ENCODE results near the gene WDR31. TPM values are rescaled to one million over a fixed set of nuclear protein-coding genes. Genes with fewer than 3 reads are reported as not detected.

Gene WDR31
- total RNA-seq, 1 experiment from 2014 or later, result 1.7 TPM

- Histone ChIP-seq H4K20me1 (ENCODE audit: low read length) (no peaks in the 10 kb centered on the region), H3F3A (ENCODE audit: low read length, unreplicated experiment) (no peaks in the 10 kb centered on the region), H3K9me3 (ENCODE audit: low read length) (no peaks in the 10 kb centered on the region), H3K79me2 (ENCODE audit: low read length) (no peaks in the 10 kb centered on the region), H3K36me3 (ENCODE audit: low read depth, low read length) (peaks cover 11% of the 10 kb centered on the region), H3K4me3 (ENCODE audit: low read length) (no peak overlapping the region), H3K4me2 (ENCODE audit: low read length) (no peak overlapping the region), H3K27ac (ENCODE audit: low read length) (no peak overlapping the region), H3K9ac (ENCODE audit: low read length) (no peak overlapping the region), H3K9me2 (replicated peaks; ENCODE audit: low read length) (no peaks in the 10 kb centered on the region), H3K27me3 (ENCODE audit: low read length) (no peaks in the 10 kb centered on the region), H3K4me1 (ENCODE audit: insufficient read depth, low read length) (no peaks in the 10 kb centered on the region), H2AFZ (ENCODE audit: low read length) (no peak overlapping the region)
- no TSS peak for BruUV-seq (replicated peaks)
- ChIA-PET POLR2A (ENCODE audit: unreplicated experiment) (no interaction called here), CTCF (no interaction called here)
- DNase-seq (no peak), ATAC-seq (no peak)
- intact Hi-C loops (cut with micrococcal nuclease), result no loop called here
- TF ChIP-seq EZH2 (IDR thresholded peaks at IDR 0.05; ENCODE audit: low read length, unreplicated experiment) (no peak), CTCF (conservative IDR thresholded peaks at IDR 0.05; ENCODE audit: low read depth, low read length) (no peak), EZH2phosphoT487 (IDR thresholded peaks at IDR 0.05; ENCODE audit: borderline replicate concordance, low read length) (no peak)
Measured at GRCh38 chr9:113267911-113268566, 72.0 kb downstream of the WDR31 start.

- Histone ChIP-seq H3K36me3 (ENCODE audit: low read depth, low read length) (peaks cover 3% of the 10 kb centered on the region; the same call in 1 of the 2 replicates), H3K9ac (ENCODE audit: low read length) (no peak overlapping the region), H3K27ac (ENCODE audit: low read length) (no peak overlapping the region), H3K9me2 (replicated peaks; ENCODE audit: low read length) (no peaks in the 10 kb centered on the region), H3K4me2 (ENCODE audit: low read length) (no peak overlapping the region), H2AFZ (ENCODE audit: low read length) (no peak overlapping the region), H3K4me3 (ENCODE audit: low read length) (no peak overlapping the region), H3K79me2 (ENCODE audit: low read length) (no peaks in the 10 kb centered on the region), H3K4me1 (ENCODE audit: insufficient read depth, low read length) (no peaks in the 10 kb centered on the region), H3K9me3 (ENCODE audit: low read length) (no peaks in the 10 kb centered on the region), H3F3A (ENCODE audit: low read length, unreplicated experiment) (no peaks in the 10 kb centered on the region), H3K27me3 (ENCODE audit: low read length) (no peaks in the 10 kb centered on the region), H4K20me1 (ENCODE audit: low read length) (no peaks in the 10 kb centered on the region)
- ChIA-PET POLR2A (ENCODE audit: unreplicated experiment) (no interaction called here), CTCF (no interaction called here)
- BruUV-seq (replicated peaks), result no TSS peak
- no peak for DNase-seq
- intact Hi-C loops (cut with micrococcal nuclease), result no loop called here
- TF ChIP-seq EZH2 (IDR thresholded peaks at IDR 0.05; ENCODE audit: low read length, unreplicated experiment), result no peak
- no peak for TF ChIP-seq CTCF (conservative IDR thresholded peaks at IDR 0.05; ENCODE audit: low read depth, low read length)
- TF ChIP-seq EZH2phosphoT487 (IDR thresholded peaks at IDR 0.05; ENCODE audit: borderline replicate concordance, low read length), result no peak
- no peak for ATAC-seq
Measured at GRCh38 chr9:113266174-113266573, 73.9 kb downstream of the WDR31 start.

Other genes starting within 250 kb of the WDR31 start
- gene SLC31A2, start 189.3 kb downstream of the WDR31 start, total RNA-seq (2014; rRNA removed), result 2.1 and 3.6 TPM in 2 replicates
- 10.7 and 15.0 TPM in 2 replicates for gene FKBP15, start 119.0 kb downstream of the WDR31 start, total RNA-seq (2014; rRNA removed)
- gene SLC31A1, start 118.7 kb downstream of the WDR31 start, total RNA-seq (2014; rRNA removed), result 9.2 and 9.7 TPM in 2 replicates
- 32.4 and 34.7 TPM in 2 replicates for gene CDC26, start 64.7 kb downstream of the WDR31 start, total RNA-seq (2014; rRNA removed)
- gene PRPF4, start 64.6 kb downstream of the WDR31 start, total RNA-seq (2014; rRNA removed), result 27.4 and 32.1 TPM in 2 replicates
- not detected in 2 replicates for gene RNF183, start 36.9 kb downstream of the WDR31 start, total RNA-seq (2014; rRNA removed)
- 22.6 and 23.7 TPM in 2 replicates for gene BSPRY, start 9.3 kb upstream of the WDR31 start, total RNA-seq (2014; rRNA removed)
- gene HDHD3, start 36.7 kb upstream of the WDR31 start, total RNA-seq (2014; rRNA removed), result 17.8 and 19.2 TPM in 2 replicates
- gene ALAD, start 61.0 kb upstream of the WDR31 start, total RNA-seq (2014; rRNA removed), result 6.6 and 7.9 TPM in 2 replicates
- gene POLE3, start 70.4 kb upstream of the WDR31 start, total RNA-seq (2014; rRNA removed), result 83.4 and 84.7 TPM in 2 replicates
- 0.29 and 0.52 TPM in 2 replicates for gene C9orf43, start 70.5 kb upstream of the WDR31 start, total RNA-seq (2014; rRNA removed)
- gene RGS3, start 123.5 kb upstream of the WDR31 start, total RNA-seq (2014; rRNA removed), result 26.3 and 30.8 TPM in 2 replicates